Parathyroid adenoma (tissue), 2 donors: Measurements from ENCODE around the gene ALDH3B2.

Experiments used
- H2AFZ ChIP-seq: fragments of 300-600 bp; sonication (generic); one replicate; pipeline ENCODE4 v1.7.0; 2017; ENCODE audit warnings: antibody characterized with exemption, mild to moderate bottlenecking
- H3K27ac ChIP-seq: fragments of 300-600 bp; sonication (generic); one replicate; pipeline ENCODE4 v1.7.0; 2017
- H3K27me3 ChIP-seq: fragments of 300-600 bp; sonication (generic); one replicate; pipeline ENCODE4 v1.7.0; 2017; ENCODE audit warnings: low read length; ENCODE audit not compliant: control insufficient read depth, insufficient read depth
- H3K36me3 ChIP-seq: fragments of 300-600 bp; sonication (generic); one replicate; pipeline ENCODE4 v1.7.0; 2017; ENCODE audit warnings: low read length; ENCODE audit not compliant: control insufficient read depth, insufficient read depth
- H3K4me1 ChIP-seq: fragments of 300-600 bp; sonication (generic); one replicate; pipeline ENCODE4 v1.7.0; 2017; ENCODE audit warnings: control low read depth
- H3K4me2 ChIP-seq: fragments of 300-600 bp; sonication (generic); one replicate; pipeline ENCODE4 v1.7.0; 2017; ENCODE audit warnings: low read length
- H3K4me3 ChIP-seq: fragments of 300-600 bp; sonication (generic); one replicate; pipeline ENCODE4 v1.7.0; 2017; ENCODE audit warnings: low read depth, low read length
- H3K79me2 ChIP-seq: fragments of 300-600 bp; sonication (generic); one replicate; pipeline ENCODE4 v1.7.0; 2017; ENCODE audit warnings: control low read depth
- H3K9ac ChIP-seq: fragments of 300-600 bp; sonication (generic); one replicate; pipeline ENCODE4 v1.7.0; 2017; ENCODE audit warnings: mild to moderate bottlenecking
- H3K9me3 ChIP-seq: fragments of 300-600 bp; sonication (generic); one replicate; pipeline ENCODE4 v1.7.0; 2017; ENCODE audit warnings: low read length; ENCODE audit not compliant: control insufficient read depth
- TF ChIP-seq, protein P1 (sequence below): fragments of 300-600 bp; sonication (generic); IDR thresholded peaks from one replicate; pipeline ENCODE4 v1.7.0; 2017; ENCODE audit warnings: antibody characterized with exemption, mild to moderate bottlenecking
- donor health status: primary hyperparathyroidism.

Gene ALDH3B2

DNA sequence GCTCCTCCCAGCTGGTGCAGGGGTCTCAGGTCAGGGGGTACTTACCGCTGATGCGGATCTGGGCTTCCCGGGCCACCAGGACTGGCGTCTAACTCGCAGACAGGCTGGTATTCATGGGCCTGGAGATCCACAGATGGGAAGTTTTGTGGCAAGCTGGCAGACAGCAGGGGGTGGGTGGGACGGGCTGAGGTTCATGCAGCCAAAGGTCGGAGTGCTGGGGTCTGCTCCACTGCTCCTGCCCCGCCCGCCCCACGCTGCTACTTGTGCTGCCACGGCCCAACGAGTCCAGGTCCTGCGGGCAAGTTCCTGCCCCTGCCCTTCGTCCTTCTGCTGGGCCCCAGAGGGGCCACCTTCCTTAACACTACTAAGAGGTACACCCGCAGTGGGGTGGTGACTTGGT lies 27.0 kb downstream of the ALDH3B2 start:
- Histone ChIP-seq H3K36me3 (no peaks in the 10 kb centered on the region), H3K9me3 (no peaks in the 10 kb centered on the region), H3K79me2 (no peaks in the 10 kb centered on the region), H3K4me3 (no peak overlapping the region), H3K4me2 (no peak overlapping the region), H2AFZ (no peak overlapping the region), H3K27me3 (no peaks in the 10 kb centered on the region), H3K27ac (no peak overlapping the region), H3K4me1 (no peaks in the 10 kb centered on the region), H3K9ac (no peak overlapping the region)
- TF ChIP-seq, protein P1, sequence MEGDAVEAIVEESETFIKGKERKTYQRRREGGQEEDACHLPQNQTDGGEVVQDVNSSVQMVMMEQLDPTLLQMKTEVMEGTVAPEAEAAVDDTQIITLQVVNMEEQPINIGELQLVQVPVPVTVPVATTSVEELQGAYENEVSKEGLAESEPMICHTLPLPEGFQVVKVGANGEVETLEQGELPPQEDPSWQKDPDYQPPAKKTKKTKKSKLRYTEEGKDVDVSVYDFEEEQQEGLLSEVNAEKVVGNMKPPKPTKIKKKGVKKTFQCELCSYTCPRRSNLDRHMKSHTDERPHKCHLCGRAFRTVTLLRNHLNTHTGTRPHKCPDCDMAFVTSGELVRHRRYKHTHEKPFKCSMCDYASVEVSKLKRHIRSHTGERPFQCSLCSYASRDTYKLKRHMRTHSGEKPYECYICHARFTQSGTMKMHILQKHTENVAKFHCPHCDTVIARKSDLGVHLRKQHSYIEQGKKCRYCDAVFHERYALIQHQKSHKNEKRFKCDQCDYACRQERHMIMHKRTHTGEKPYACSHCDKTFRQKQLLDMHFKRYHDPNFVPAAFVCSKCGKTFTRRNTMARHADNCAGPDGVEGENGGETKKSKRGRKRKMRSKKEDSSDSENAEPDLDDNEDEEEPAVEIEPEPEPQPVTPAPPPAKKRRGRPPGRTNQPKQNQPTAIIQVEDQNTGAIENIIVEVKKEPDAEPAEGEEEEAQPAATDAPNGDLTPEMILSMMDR: no peak

DNA sequence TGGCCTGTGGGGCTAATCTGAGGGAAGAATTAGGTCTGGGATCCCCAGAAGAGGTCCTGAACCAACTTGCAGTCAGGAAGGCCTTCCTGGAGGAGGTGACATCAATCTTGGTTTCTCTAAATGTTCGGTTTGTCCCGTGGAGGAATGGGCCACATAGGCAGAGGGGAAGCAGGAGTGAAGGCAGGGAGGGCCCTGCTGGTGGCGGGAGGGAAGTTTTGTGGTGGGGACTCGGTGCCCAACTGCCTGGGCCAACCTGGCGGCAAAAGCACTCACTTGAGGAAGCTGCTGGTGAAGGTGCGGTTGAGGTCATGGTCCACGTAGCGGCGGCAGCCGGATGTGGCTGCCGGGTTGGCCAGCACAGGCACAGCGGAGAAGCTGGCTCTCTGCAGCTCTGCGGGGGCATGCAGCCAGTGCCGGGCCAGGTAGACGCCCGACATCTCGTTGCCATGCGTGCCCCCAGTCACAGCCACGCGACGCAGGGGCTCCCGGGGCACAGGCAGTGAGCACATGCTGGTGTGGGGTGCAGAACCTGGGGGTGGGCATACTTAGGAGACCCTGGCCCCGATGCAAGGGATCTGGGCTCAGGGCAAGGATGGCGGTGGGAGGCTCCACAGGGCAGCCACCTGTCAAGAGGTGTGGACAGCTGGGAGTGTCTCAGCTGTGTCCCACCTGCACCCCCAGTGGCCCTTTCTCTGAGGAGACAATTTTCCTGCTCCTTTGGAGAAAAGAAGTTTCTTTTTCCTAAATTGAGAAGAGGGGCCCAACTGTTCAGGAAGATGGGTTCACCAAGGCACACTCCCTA lies 27.7 kb downstream of the ALDH3B2 start:
- Histone ChIP-seq H3K36me3 (no peaks in the 10 kb centered on the region), H3K9ac (no peak overlapping the region), H3K9me3 (no peaks in the 10 kb centered on the region), H2AFZ (no peak overlapping the region), H3K79me2 (no peaks in the 10 kb centered on the region), H3K27ac (no peak overlapping the region), H3K4me3 (no peak overlapping the region), H3K27me3 (no peaks in the 10 kb centered on the region), H3K4me1 (no peaks in the 10 kb centered on the region), H3K4me2 (no peak overlapping the region)
- TF ChIP-seq, protein P1: no peak

DNA sequence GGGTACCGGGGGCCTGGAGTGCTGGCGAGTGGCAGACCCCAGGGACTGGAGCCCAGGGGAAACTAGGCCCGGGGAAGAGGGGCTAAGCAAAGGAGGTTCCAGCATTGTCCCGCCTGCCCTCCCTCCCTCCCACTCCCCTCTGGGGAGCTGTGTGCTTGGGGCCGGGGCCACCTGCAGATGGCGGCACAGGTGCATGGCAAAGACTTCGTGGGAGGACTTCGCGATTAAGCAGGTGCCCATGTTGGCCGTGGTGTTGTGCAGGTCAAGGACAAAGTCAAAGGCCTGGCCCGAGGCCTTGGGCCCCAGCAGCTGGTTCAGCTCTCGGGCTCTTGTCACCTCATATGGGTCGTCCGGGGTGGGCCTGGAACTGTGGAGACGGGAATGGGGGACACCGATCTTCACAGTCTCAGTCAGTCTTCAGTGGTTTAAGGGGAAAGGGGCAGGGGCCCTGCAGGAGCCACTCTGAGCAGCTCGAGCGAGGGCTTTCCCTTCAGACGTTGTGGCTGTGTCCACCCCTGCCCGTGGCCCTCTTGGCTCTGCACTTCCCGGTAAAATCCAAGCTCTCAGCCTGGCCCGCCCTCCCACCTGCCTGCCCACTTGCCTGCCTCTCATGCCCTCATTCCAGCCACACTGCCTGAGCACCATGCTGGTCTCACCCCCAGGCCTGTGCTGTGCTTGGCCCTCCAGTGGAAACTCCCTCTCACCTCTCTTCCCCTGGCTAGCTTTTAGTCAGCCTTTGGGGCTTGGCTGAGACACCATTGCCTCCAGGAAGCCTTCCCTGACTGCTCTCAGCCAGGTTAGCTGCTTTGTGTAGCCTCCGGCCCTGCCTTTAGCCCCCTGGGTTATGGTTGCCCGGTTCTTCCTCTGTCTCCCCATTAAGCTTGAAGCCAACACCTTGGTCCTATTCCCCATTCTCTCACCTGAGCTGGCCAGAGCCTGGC lies 28.6 kb downstream of the ALDH3B2 start:
- no peak overlapping the region for H3K9ac ChIP-seq
- no peaks in the 10 kb centered on the region for H3K9me3 ChIP-seq
- no peaks in the 10 kb centered on the region for H3K27me3 ChIP-seq
- no peak overlapping the region for H2AFZ ChIP-seq
- H3K4me3 ChIP-seq: no peak overlapping the region
- TF ChIP-seq, protein P1: no peak
- no peaks in the 10 kb centered on the region for H3K36me3 ChIP-seq
- H3K27ac ChIP-seq: no peak overlapping the region
- H3K4me1 ChIP-seq: no peaks in the 10 kb centered on the region
- H3K4me2 ChIP-seq: no peak overlapping the region
- H3K79me2 ChIP-seq: no peaks in the 10 kb centered on the region

DNA sequence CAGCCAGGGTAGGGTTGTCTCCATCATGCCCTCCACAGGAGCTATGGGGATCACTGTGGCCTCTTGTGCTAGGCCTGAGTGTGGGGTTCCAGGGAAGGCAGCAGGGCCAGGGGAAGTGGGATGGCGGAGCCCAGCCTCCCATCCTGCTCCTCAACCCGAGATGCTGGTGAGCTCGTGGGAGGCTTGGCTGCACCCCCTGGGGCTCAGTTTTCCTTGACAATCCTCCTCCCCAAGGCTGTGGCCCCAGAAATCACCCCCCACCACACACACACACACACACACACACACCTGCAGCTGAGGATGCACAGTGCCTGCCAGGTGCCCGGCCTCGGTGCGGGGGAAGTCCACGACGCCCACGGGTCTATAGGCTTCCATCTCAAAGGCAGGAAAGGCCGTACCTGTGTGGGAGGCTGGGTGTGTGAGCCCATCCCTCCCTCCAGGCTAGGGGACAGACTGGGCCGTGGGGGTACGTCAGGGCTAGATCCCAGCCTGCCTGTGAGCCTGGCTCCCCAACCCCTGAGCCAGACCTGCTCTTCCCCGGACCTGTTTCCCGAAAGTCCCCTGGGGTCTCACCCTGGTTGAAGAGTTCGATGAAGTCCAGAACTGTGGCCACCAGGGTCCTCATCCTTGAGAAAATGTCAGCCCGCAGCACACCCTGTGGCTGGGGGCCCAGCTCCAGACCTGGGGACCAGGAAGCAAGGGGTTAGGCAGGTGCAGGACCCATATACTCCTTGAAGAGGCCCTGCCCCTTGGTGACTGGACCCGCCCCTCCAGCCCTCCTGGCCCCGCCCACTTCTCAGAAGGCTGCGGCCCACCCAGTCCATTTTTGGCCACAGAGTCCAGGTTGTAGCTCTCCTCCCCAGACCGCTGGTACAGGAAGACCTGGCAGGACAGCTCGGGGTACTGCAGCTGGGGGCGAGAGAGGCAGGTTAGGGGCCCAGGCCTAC lies 29.7 kb downstream of the ALDH3B2 start:
- no peak overlapping the region for H3K27ac ChIP-seq
- TF ChIP-seq, protein P1: no peak
- H3K36me3 ChIP-seq: no peaks in the 10 kb centered on the region
- no peak overlapping the region for H3K4me3 ChIP-seq
- no peak overlapping the region for H3K9ac ChIP-seq
- no peak overlapping the region for H2AFZ ChIP-seq
- no peaks in the 10 kb centered on the region for H3K27me3 ChIP-seq
- H3K9me3 ChIP-seq: no peaks in the 10 kb centered on the region
- H3K4me1 ChIP-seq: no peaks in the 10 kb centered on the region
- no peaks in the 10 kb centered on the region for H3K79me2 ChIP-seq
- no peak overlapping the region for H3K4me2 ChIP-seq
